GM06990 (cell line): Measurements from ENCODE around the gene SAA1.

ENCODE experiments used
- DNase-seq: peaks from one replicate; pipeline ENCODE4 v3.0.0-alpha.2; 2011; ENCODE audit not compliant: insufficient read length; ENCODE audit errors: extremely low read depth
- H3K27me3 ChIP-seq: replicated peaks from 2 replicates; pipeline ENCODE4 v1.6.0; 2011; ENCODE audit warnings: low read length; ENCODE audit not compliant: control insufficient read depth, insufficient read depth
- H3K36me3 ChIP-seq: 2 replicates; pipeline ENCODE4 v1.5.1; 2011; ENCODE audit warnings: low read length; ENCODE audit not compliant: control insufficient read depth, insufficient read depth
- H3K4me3 ChIP-seq: replicated peaks from 2 replicates; pipeline ENCODE4 v1.5.1; 2011; ENCODE audit warnings: low read depth, mild to moderate bottlenecking, control low read depth, low read length
- TF ChIP-seq, protein P1 (sequence below): IDR thresholded peaks from 2 replicates; pipeline ENCODE4 v1.5.1; 2011; ENCODE audit warnings: low read length, control low read depth, mild to moderate bottlenecking, inconsistent platforms; ENCODE audit not compliant: insufficient read depth, poor library complexity, severe bottlenecking

SAA1 gene

DNA sequence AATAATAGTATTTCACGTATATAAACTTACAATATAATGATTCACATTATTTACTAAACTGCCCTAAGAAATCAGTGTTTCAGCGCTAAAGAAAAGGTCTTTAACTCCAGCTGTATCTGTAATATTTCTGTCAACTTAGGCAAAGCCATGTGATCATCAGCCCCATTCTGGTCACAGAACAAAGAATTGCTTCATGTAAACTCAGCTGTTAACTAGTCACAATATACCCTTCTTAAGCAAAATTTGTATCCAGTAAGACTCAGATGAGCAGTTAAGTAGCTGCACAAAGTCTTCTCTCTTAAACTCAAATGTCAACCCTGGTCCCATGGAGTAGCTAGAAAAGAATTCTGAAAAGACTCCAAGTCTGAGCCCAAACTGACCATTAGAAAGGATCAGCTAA, 29.3 kb downstream of the SAA1 start:
- H3K27me3 ChIP-seq = no peaks in the 10 kb centered on the region
- no peak for DNase-seq
- TF ChIP-seq, protein P1, sequence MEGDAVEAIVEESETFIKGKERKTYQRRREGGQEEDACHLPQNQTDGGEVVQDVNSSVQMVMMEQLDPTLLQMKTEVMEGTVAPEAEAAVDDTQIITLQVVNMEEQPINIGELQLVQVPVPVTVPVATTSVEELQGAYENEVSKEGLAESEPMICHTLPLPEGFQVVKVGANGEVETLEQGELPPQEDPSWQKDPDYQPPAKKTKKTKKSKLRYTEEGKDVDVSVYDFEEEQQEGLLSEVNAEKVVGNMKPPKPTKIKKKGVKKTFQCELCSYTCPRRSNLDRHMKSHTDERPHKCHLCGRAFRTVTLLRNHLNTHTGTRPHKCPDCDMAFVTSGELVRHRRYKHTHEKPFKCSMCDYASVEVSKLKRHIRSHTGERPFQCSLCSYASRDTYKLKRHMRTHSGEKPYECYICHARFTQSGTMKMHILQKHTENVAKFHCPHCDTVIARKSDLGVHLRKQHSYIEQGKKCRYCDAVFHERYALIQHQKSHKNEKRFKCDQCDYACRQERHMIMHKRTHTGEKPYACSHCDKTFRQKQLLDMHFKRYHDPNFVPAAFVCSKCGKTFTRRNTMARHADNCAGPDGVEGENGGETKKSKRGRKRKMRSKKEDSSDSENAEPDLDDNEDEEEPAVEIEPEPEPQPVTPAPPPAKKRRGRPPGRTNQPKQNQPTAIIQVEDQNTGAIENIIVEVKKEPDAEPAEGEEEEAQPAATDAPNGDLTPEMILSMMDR = no peak
- no peak overlapping the region for H3K4me3 ChIP-seq
- peaks cover 14% of the 10 kb centered on the region for H3K36me3 ChIP-seq

DNA sequence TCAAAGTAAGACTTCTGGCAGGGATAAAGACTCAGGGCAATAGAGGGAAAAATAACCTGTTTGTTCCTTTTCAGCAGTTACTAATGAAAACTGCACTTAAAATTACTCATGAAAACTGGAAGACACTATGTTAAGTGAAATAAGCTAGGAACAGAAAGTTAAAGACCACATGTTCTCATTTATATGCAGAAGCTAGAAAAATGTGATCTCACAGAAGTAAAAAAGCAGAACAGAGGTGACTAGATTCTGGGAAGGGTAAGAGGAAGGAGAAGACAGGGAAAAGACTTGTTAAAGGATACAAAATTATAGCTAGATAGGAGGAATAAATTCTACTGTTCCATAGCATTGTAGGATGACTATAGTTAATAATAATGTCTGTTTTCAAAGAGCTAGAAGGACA, 33.7 kb downstream of the SAA1 start:
- H3K4me3 ChIP-seq = no peak overlapping the region
- DNase-seq = no peak
- TF ChIP-seq, protein P1 = no peak
- no peaks in the 10 kb centered on the region for H3K27me3 ChIP-seq
- peaks cover 2% of the 10 kb centered on the region for H3K36me3 ChIP-seq

DNA sequence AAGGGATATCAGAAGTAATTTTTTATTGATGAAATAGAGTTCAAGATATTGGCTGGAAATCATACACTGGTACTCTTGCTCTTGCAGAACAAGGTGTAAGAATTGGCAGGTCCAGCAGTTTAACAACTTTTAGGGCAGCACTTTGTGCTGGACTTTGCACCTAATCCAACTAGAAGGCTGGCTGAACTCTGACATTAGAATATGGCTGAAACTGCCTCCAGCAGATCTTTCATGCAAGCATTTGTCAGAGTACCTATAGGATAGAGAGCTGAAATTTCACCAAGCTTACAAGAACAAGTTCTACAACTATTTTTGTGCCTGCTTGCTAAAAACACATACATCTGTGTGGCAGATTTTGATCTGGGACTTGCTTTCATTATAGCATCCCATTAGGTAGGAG, 38.7 kb downstream of the SAA1 start:
- H3K36me3 ChIP-seq = peaks cover 7% of the 10 kb centered on the region

DNA sequence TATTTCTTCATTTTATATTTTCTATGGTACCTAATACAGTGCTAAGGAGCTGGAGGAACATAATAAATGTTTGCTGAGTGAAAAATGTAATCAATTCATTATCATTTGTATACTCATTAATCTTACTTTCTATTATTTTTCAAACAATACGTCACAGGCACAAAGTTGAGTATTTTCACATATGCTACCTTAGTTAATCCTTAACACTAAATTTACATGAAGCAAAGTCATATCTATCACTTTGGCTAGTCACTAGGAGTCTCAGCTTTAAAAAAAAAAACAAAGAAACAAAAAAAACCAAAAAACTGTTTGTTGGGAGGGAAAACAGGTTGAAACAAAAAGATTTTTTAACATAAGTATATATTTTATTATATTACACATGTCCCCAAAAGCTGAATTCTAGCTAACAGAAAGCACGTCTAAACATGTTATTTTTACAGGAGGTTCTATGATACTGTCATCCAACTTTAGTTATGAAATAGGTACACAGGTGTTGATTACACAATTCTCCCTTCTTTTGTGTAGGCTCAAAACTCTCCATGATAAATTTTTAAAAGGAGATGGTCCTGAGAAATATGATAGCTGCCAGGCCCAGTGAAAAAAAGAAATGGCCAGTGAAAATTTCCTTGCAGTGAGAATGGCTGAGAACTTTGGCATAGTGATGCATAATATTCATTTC, 41.5 kb downstream of the SAA1 start:
- no peak for DNase-seq
- H3K4me3 ChIP-seq = no peak overlapping the region

More for the DNA sequence above, 38.7 kb downstream of the SAA1 start:
- H3K4me3 ChIP-seq = no peak overlapping the region
- no peak for DNase-seq
- no peaks in the 10 kb centered on the region for H3K27me3 ChIP-seq
- TF ChIP-seq, protein P1 = no peak

DNA sequence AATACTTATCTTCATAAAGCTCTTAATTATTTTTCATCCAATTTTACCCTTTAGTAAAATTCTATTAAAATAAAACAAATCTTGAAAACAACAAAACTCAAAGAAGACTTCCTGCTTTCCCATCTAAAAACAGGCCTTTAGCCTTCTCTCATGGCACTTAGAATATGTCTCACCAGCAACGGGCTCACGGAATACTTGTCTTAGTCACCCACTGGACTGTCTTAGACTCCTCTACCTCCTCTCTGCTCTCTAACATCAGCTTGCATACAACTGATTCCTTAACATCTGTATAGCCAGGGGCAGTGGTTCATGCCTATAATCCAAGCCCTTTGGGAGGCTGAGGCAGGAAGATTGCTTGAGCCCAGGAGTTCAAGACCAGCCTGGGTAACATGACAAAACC, 42.2 kb downstream of the SAA1 start:
- Histone ChIP-seq H3K4me3 (no peak overlapping the region), H3K36me3 (peaks cover 10% of the 10 kb centered on the region), H3K27me3 (no peaks in the 10 kb centered on the region)
- TF ChIP-seq, protein P1 = no peak
- no peak for DNase-seq

More for the DNA sequence above, 41.5 kb downstream of the SAA1 start:
- TF ChIP-seq, protein P1 = no peak
- Histone ChIP-seq H3K36me3 (peaks cover 10% of the 10 kb centered on the region), H3K27me3 (no peaks in the 10 kb centered on the region)

- no peak overlapping the region for H3K4me3 ChIP-seq
- DNase-seq = no peak
- TF ChIP-seq, protein P1 = no peak
- peaks cover 10% of the 10 kb centered on the region for H3K36me3 ChIP-seq
- H3K27me3 ChIP-seq = no peaks in the 10 kb centered on the region
Observed at GRCh38 chr11:18309691-18310090, 43.6 kb downstream of the SAA1 start.
